ENCODE measurements around the gene CNDP2. TPM values are rescaled to one million over a fixed set of nuclear protein-coding genes. Genes with fewer than 3 reads are reported as not detected.
A peak's percentile ranks its signal among the peaks of the same experiment; 100 is the strongest.

The CNDP2 gene
- total RNA-seq, 1 donor from 2014 or later: 56.1 TPM

DNA sequence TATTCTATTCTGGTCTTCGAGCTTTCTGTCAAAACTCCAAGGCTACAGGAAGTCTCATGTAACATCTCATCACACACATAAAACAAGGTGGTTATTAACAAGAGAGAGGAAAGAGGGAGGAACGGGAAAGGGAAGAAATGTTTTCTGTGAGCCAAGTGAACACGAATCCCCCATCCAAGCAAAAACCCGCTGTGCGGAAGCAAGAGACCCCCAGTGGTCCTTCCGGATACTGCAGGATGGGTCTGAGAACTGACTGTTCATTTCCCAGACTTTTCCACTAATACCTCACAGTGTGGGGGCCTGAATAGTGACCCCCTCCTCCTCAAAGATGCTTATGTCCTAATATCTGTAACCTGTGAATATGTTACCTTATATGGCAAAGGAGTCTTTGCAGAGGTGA lies 20.0 kb upstream of the CNDP2 start:
- H3K9me3 Mint-ChIP-seq: peaks cover 3% of the 10 kb centered on the region
- H3K4me1 ChIP-seq: no peaks in the 10 kb centered on the region
- TF ChIP-seq, protein P1, sequence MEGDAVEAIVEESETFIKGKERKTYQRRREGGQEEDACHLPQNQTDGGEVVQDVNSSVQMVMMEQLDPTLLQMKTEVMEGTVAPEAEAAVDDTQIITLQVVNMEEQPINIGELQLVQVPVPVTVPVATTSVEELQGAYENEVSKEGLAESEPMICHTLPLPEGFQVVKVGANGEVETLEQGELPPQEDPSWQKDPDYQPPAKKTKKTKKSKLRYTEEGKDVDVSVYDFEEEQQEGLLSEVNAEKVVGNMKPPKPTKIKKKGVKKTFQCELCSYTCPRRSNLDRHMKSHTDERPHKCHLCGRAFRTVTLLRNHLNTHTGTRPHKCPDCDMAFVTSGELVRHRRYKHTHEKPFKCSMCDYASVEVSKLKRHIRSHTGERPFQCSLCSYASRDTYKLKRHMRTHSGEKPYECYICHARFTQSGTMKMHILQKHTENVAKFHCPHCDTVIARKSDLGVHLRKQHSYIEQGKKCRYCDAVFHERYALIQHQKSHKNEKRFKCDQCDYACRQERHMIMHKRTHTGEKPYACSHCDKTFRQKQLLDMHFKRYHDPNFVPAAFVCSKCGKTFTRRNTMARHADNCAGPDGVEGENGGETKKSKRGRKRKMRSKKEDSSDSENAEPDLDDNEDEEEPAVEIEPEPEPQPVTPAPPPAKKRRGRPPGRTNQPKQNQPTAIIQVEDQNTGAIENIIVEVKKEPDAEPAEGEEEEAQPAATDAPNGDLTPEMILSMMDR (IDR thresholded peaks at IDR 0.05): peak; percentile 76
- TF ChIP-seq EZH2 (IDR thresholded peaks at IDR 0.05): no peak
- TF ChIP-seq EZH2phosphoT487 (IDR thresholded peaks at IDR 0.05): no peak
- peaks cover 4% of the 10 kb centered on the region for H3K9me3 ChIP-seq (ENCODE audit: low read depth)
- peaks cover 3% of the 10 kb centered on the region for H3K27me3 Mint-ChIP-seq (ENCODE audit: insufficient read depth, low read depth)
- H3K27ac ChIP-seq: no peak overlapping the region
- H3F3A ChIP-seq (ENCODE audit: low read depth): no peaks in the 10 kb centered on the region
- H3K4me3 ChIP-seq: no peak overlapping the region
- DNase-seq (ENCODE audit: low spot score): peak; percentile 72
- H2AFZ ChIP-seq (replicated peaks): no peak overlapping the region
- no peaks in the 10 kb centered on the region for H3K27me3 ChIP-seq
- no peaks in the 10 kb centered on the region for H3K79me2 ChIP-seq (ENCODE audit: low read depth)
- H3K9ac ChIP-seq: no peak overlapping the region
- no peaks in the 10 kb centered on the region for H3K36me3 Mint-ChIP-seq
- H4K20me1 ChIP-seq (ENCODE audit: low read depth): no peaks in the 10 kb centered on the region
- H3K4me2 ChIP-seq: no peak overlapping the region
- no peak overlapping the region for H3K4me3 Mint-ChIP-seq
- no peak overlapping the region for H3K27ac Mint-ChIP-seq
- no peaks in the 10 kb centered on the region for H3K36me3 ChIP-seq
- H3K4me1 Mint-ChIP-seq: no peaks in the 10 kb centered on the region

DNA sequence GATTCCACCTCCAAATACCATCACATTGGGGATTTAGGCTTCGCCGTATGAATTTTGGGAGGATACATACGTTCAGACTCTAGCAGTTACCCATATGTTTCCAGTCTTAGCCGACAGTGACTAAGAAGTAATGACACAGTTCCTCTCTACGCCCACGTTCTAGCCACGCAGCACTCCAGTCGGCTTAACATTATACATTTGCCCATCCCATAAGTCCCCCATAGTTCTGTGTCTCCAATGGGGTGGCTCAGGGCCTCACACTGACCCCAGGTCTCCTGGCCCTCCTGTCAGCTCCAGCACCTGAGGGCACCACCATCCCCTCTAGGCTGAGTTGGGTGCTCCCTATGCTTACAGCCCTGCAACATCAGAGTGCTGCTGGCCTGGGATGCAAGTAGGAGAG lies 18.4 kb upstream of the CNDP2 start:
- no peak for TF ChIP-seq EZH2 (IDR thresholded peaks at IDR 0.05)
- Mint-ChIP-seq H3K27ac (no peak overlapping the region), H3K9me3 (peaks cover 3% of the 10 kb centered on the region), H3K36me3 (no peaks in the 10 kb centered on the region), H3K4me3 (no peak overlapping the region), H3K27me3 (ENCODE audit: insufficient read depth, low read depth) (peaks cover 3% of the 10 kb centered on the region), H3K4me1 (no peaks in the 10 kb centered on the region)
- H3F3A ChIP-seq (ENCODE audit: low read depth): no peaks in the 10 kb centered on the region
- no peak overlapping the region for H3K4me2 ChIP-seq
- H3K9me3 ChIP-seq (ENCODE audit: low read depth): no peaks in the 10 kb centered on the region
- no peak for DNase-seq (ENCODE audit: low spot score)
- H3K9ac ChIP-seq: no peak overlapping the region
- H2AFZ ChIP-seq (replicated peaks): no peak overlapping the region
- H3K36me3 ChIP-seq: no peaks in the 10 kb centered on the region
- H3K79me2 ChIP-seq (ENCODE audit: low read depth): no peaks in the 10 kb centered on the region
- no peaks in the 10 kb centered on the region for H4K20me1 ChIP-seq (ENCODE audit: low read depth)
- no peak overlapping the region for H3K27ac ChIP-seq
- H3K27me3 ChIP-seq: no peaks in the 10 kb centered on the region
- no peak overlapping the region for H3K4me3 ChIP-seq
- H3K4me1 ChIP-seq: no peaks in the 10 kb centered on the region

DNA sequence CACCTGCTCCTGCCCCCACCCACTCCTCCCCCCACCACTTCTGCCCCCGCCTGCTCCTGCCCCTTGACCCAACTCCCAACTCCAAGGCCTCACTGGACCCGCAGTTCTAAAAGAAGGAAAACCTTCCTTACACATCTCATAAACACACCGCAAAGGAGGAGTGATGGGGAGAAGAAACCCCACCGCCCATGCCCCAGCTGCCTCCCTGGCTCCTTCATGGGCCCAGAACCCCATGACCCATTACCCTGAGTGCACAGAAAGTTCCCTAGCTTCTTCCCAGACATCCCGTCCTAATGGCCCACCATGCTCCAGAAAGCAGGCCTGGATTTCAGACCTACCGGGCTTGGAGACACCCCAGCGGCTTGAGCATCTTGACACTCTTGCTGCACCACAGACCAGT lies 17.8 kb upstream of the CNDP2 start:
- Mint-ChIP-seq H3K36me3 (no peaks in the 10 kb centered on the region), H3K9me3 (peaks cover 3% of the 10 kb centered on the region), H3K27me3 (ENCODE audit: insufficient read depth, low read depth) (peaks cover 3% of the 10 kb centered on the region), H3K4me3 (no peak overlapping the region), H3K27ac (no peak overlapping the region), H3K4me1 (no peaks in the 10 kb centered on the region)
- H3K36me3 ChIP-seq: no peaks in the 10 kb centered on the region
- no peak for TF ChIP-seq EZH2phosphoT487 (IDR thresholded peaks at IDR 0.05)
- no peak for TF ChIP-seq EZH2 (IDR thresholded peaks at IDR 0.05)
- TF ChIP-seq, protein P1 (IDR thresholded peaks at IDR 0.05): no peak
- H3K4me3 ChIP-seq: no peak overlapping the region
- no peak for DNase-seq (ENCODE audit: low spot score)
- no peaks in the 10 kb centered on the region for H3F3A ChIP-seq (ENCODE audit: low read depth)
- no peak overlapping the region for H3K27ac ChIP-seq
- no peaks in the 10 kb centered on the region for H3K79me2 ChIP-seq (ENCODE audit: low read depth)
- no peak overlapping the region for H3K9ac ChIP-seq
- H3K9me3 ChIP-seq (ENCODE audit: low read depth): no peaks in the 10 kb centered on the region
- no peak overlapping the region for H3K4me2 ChIP-seq
- no peak overlapping the region for H2AFZ ChIP-seq (replicated peaks)
- H3K27me3 ChIP-seq: no peaks in the 10 kb centered on the region
- H3K4me1 ChIP-seq: no peaks in the 10 kb centered on the region
- H4K20me1 ChIP-seq (ENCODE audit: low read depth): no peaks in the 10 kb centered on the region

DNA sequence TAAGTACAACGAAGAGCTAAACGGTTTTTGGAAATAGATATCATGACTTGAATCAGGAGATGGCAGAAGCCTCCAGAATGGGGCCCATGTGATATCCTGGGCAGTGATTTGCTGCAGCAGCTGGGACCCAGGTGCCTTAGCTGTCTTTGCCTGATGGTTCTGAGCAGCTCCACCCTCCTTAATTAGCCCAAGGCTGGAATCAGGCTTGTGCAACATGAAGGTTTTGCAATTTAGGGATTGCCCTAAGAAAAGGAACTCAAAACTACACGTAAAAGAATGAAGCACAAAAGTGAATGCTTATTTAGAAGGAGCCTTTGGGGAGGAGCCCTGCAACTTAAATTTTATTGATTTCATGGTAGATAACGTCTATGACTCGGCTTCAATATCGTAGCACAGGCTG lies 17.3 kb upstream of the CNDP2 start:
- TF ChIP-seq, protein P1 (IDR thresholded peaks at IDR 0.05): no peak
- no peak for TF ChIP-seq EZH2 (IDR thresholded peaks at IDR 0.05)
- TF ChIP-seq EZH2phosphoT487 (IDR thresholded peaks at IDR 0.05): no peak
- H3K4me2 ChIP-seq: no peak overlapping the region
- no peak overlapping the region for H2AFZ ChIP-seq (replicated peaks)
- H3K4me1 ChIP-seq: no peaks in the 10 kb centered on the region
- Mint-ChIP-seq H3K27ac (no peak overlapping the region), H3K27me3 (ENCODE audit: insufficient read depth, low read depth) (peaks cover 3% of the 10 kb centered on the region), H3K4me3 (no peak overlapping the region), H3K9me3 (peaks cover 3% of the 10 kb centered on the region), H3K4me1 (no peaks in the 10 kb centered on the region), H3K36me3 (no peaks in the 10 kb centered on the region)
- no peaks in the 10 kb centered on the region for H3K36me3 ChIP-seq
- no peak overlapping the region for H3K4me3 ChIP-seq
- H3K27me3 ChIP-seq: no peaks in the 10 kb centered on the region
- no peaks in the 10 kb centered on the region for H3K79me2 ChIP-seq (ENCODE audit: low read depth)
- H4K20me1 ChIP-seq (ENCODE audit: low read depth): no peaks in the 10 kb centered on the region
- DNase-seq (ENCODE audit: low spot score): no peak
- H3K27ac ChIP-seq: no peak overlapping the region
- no peaks in the 10 kb centered on the region for H3K9me3 ChIP-seq (ENCODE audit: low read depth)
- H3F3A ChIP-seq (ENCODE audit: low read depth): no peaks in the 10 kb centered on the region
- H3K9ac ChIP-seq: no peak overlapping the region

Measured in neural progenitor cell (in vitro differentiated cells).